SK-N-SH treated with all-trans-retinoic acid at 6 μM for 48 hours (cell line): ENCODE data around the gene PHF21B.

Source experiments
- ATAC-seq: fragments of 200-7000 bp; cut with Tn5 transposase; 3 replicates; pipeline ENCODE4 v1.9.1; 2020; ENCODE audit warnings: mild to moderate bottlenecking, moderate library complexity
- CREB5 ChIP-seq: fragments of 250-450 bp; sonication (Bioruptor Pico); IDR thresholded peaks from 2 replicates; pipeline ENCODE4 v1.5.1; 2020; ENCODE audit warnings: low read depth, mild to moderate bottlenecking, moderate library complexity
- CSDC2 ChIP-seq: fragments of 250-450 bp; sonication (Bioruptor Pico); IDR thresholded peaks from 2 replicates; pipeline ENCODE4 v1.5.0; 2020; ENCODE audit warnings: mild to moderate bottlenecking, moderate library complexity
- ESRRG ChIP-seq: fragments of 250-450 bp; sonication (Bioruptor Pico); IDR thresholded peaks from 2 replicates; pipeline ENCODE4 v1.6.1; 2021; ENCODE audit warnings: mild to moderate bottlenecking
- OSR1 ChIP-seq: fragments of 250-450 bp; sonication (Bioruptor Pico); IDR thresholded peaks from 2 replicates; pipeline ENCODE4 v1.8.0; 2022; ENCODE audit warnings: moderate library complexity, mild to moderate bottlenecking, inconsistent platforms
- POU6F1 ChIP-seq: fragments of 250-450 bp; sonication (Bioruptor Pico); IDR thresholded peaks from 2 replicates; pipeline ENCODE4 v1.8.0; 2021; ENCODE audit warnings: low read depth, mild to moderate bottlenecking, moderate library complexity, borderline replicate concordance
- PPARA ChIP-seq: fragments of 250-450 bp; sonication (Bioruptor Pico); IDR thresholded peaks from 2 replicates; pipeline ENCODE4 v1.5.0; 2020; ENCODE audit warnings: mild to moderate bottlenecking, borderline replicate concordance
- RARB ChIP-seq: fragments of 250-450 bp; sonication (Bioruptor Pico); IDR thresholded peaks from 2 replicates; pipeline ENCODE4 v1.8.0; 2021; ENCODE audit warnings: mild to moderate bottlenecking, moderate library complexity
- SNAI2 ChIP-seq: fragments of 250-450 bp; sonication (Bioruptor Pico); IDR thresholded peaks from 2 replicates; pipeline ENCODE4 v1.5.0; 2020; ENCODE audit warnings: mild to moderate bottlenecking, moderate library complexity
- TSHZ2 ChIP-seq: fragments of 250-450 bp; sonication (Bioruptor Pico); IDR thresholded peaks from 2 replicates; pipeline ENCODE4 v1.5.0; 2020; ENCODE audit warnings: mild to moderate bottlenecking, moderate library complexity
- ZC3H10 ChIP-seq: fragments of 250-450 bp; sonication (Bioruptor Pico); IDR thresholded peaks from 2 replicates; pipeline ENCODE4 v1.5.1; 2021; ENCODE audit warnings: mild to moderate bottlenecking, moderate library complexity
- ZFP30 ChIP-seq: fragments of 450-650 bp; formaldehyde crosslinking; IDR thresholded peaks from 2 replicates; pipeline ENCODE4 v1.5.0; 2022; ENCODE audit warnings: mild to moderate bottlenecking, moderate library complexity
- ZNF565 ChIP-seq: fragments of 450-650 bp; formaldehyde crosslinking; conservative IDR thresholded peaks from 2 replicates; pipeline ENCODE4 v1.5.0; 2020; ENCODE audit warnings: low read depth, mild to moderate bottlenecking, moderate library complexity
- ZNF70 ChIP-seq: fragments of 450-650 bp; formaldehyde crosslinking; IDR thresholded peaks from 2 replicates; pipeline ENCODE4 v1.5.0; 2020; ENCODE audit warnings: mild to moderate bottlenecking, moderate library complexity
- ZNF8 ChIP-seq: fragments of 450-650 bp; formaldehyde crosslinking; IDR thresholded peaks from 2 replicates; pipeline ENCODE4 v1.5.0; 2020; ENCODE audit warnings: mild to moderate bottlenecking, moderate library complexity
- TF ChIP-seq, protein P1 (sequence below): fragments of 250-450 bp; sonication (Bioruptor Pico); IDR thresholded peaks from 2 replicates; pipeline ENCODE4 v1.8.0; 2020; ENCODE audit warnings: mild to moderate bottlenecking, moderate library complexity, borderline replicate concordance

The PHF21B gene

GRCh38 chr22:45031629-45032403, 22.0 kb upstream of the PHF21B start:
- ATAC-seq: no peak

DNA sequence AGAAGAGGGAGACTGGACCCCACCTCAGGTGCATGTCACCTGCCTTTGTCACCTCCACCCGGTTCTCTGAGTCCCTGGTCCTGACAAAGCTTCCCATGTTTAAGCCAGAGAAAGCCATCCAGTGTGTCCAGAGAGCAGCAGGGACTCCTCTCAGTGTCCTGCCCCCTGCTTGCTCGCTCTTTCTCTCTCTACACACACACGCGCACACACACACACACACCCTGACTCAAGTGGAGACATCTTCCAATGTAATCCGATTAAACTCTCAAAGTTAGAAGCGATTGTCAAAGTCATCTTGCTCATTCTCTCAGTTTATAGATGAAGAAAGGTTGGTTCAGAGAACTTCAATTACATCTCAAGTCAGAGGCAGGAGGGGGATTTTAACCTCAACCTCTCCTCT, 19.7 kb upstream of the PHF21B start:
- no peak for ATAC-seq
- TF ChIP-seq OSR1 (CRISPR knock-in tag) (no peak), ZNF70 (CRISPR knock-in tag) (no peak), TSHZ2 (CRISPR knock-in tag) (no peak), CREB5 (CRISPR knock-in tag) (no peak), ZNF8 (CRISPR knock-in tag) (no peak), RARB (CRISPR knock-in tag) (no peak), ZNF565 (no peak)
- TF ChIP-seq, protein P1, sequence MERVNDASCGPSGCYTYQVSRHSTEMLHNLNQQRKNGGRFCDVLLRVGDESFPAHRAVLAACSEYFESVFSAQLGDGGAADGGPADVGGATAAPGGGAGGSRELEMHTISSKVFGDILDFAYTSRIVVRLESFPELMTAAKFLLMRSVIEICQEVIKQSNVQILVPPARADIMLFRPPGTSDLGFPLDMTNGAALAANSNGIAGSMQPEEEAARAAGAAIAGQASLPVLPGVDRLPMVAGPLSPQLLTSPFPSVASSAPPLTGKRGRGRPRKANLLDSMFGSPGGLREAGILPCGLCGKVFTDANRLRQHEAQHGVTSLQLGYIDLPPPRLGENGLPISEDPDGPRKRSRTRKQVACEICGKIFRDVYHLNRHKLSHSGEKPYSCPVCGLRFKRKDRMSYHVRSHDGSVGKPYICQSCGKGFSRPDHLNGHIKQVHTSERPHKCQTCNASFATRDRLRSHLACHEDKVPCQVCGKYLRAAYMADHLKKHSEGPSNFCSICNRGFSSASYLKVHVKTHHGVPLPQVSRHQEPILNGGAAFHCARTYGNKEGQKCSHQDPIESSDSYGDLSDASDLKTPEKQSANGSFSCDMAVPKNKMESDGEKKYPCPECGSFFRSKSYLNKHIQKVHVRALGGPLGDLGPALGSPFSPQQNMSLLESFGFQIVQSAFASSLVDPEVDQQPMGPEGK (CRISPR knock-in tag): no peak
- TF ChIP-seq, all 23 proteins: peak for 0

More at GRCh38 chr22:45031629-45032403, 22.0 kb upstream of the PHF21B start:
- TF ChIP-seq TSHZ2 (CRISPR knock-in tag): no peak

DNA sequence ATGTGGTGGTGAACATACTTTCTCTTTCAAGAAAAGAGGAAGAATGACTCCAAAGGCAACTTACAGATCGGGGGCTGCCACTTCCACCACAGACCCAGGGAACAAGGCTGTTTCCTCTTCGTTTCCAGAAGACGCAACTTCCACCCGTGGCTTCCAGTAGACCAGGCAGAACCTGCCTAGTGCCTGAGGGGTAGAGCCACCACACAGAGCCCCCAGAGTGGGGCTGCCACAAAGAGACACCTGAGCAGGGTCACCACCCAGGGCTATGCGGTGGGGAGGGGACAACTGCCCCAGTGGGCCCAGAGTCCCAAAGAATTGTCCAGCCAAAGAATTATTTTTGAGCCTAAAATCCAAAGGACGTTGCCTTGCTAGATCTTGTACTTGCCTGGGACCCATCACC, 16.7 kb upstream of the PHF21B start:
- no peak for TF ChIP-seq TSHZ2 (CRISPR knock-in tag)
- no peak for TF ChIP-seq ESRRG (CRISPR knock-in tag)
- TF ChIP-seq PPARA (CRISPR knock-in tag): no peak
- TF ChIP-seq ZFP30 (CRISPR knock-in tag): no peak
- TF ChIP-seq POU6F1 (CRISPR knock-in tag): no peak
- TF ChIP-seq CSDC2 (CRISPR knock-in tag): no peak
- no peak for TF ChIP-seq ZC3H10
- TF ChIP-seq SNAI2 (CRISPR knock-in tag): no peak
- TF ChIP-seq ZNF8 (CRISPR knock-in tag): no peak
- no peak for ATAC-seq
